Eye (tissue), 1 donor: Measurements from ENCODE around the gene LRRIQ1.
"Not testable (repeated sequence)": the region's sequence is repeated elsewhere in the genome, so short reads cannot be mapped to it uniquely, and the experiment has no call there.

ENCODE experiments used
- DNase-seq: peaks from one replicate; pipeline ENCODE4 v3.0.0-alpha.2; 2015

Gene LRRIQ1

GRCh38 chr12:85036234-85036707, at the start of gene LRRIQ1, which contains the start of gene TSPAN19:
Gene LRRIQ1 (plus strand): TSS chr12:85036351. CDS start chr12:85038177, 1,826 bp downstream.
Gene TSPAN19 (minus strand): TSS chr12:85036277. CDS start chr12:85029946, 6,331 bp downstream.
- peak; percentile 98 for DNase-seq

- DNase-seq, result peak; percentile 81
Measured at GRCh38 chr12:84986586-84986985, 49.6 kb upstream of the LRRIQ1 start.

- DNase-seq, result no peak
Measured at GRCh38 chr12:84994426-84994825, 41.7 kb upstream of the LRRIQ1 start.

GRCh38 chr12:84995641-84996040, 40.5 kb upstream of the LRRIQ1 start:
- no peak for DNase-seq

GRCh38 chr12:84996759-84997158, 39.4 kb upstream of the LRRIQ1 start:
- DNase-seq, result no peak

GRCh38 chr12:84998341-84998740, 37.8 kb upstream of the LRRIQ1 start:
- DNase-seq, result no peak

GRCh38 chr12:85000729-85001128, 35.4 kb upstream of the LRRIQ1 start:
- no peak for DNase-seq

GRCh38 chr12:85002778-85003296, 33.3 kb upstream of the LRRIQ1 start:
- DNase-seq, result no peak

- no peak for DNase-seq
Measured at GRCh38 chr12:85004204-85004603, 31.9 kb upstream of the LRRIQ1 start.

- not testable (repeated sequence) for DNase-seq
Measured at GRCh38 chr12:85005047-85005446, 31.1 kb upstream of the LRRIQ1 start.

GRCh38 chr12:85005615-85006014, 30.5 kb upstream of the LRRIQ1 start:
- DNase-seq, result no peak

- no peak for DNase-seq
Measured at GRCh38 chr12:85006206-85006605, 29.9 kb upstream of the LRRIQ1 start.

GRCh38 chr12:85007836-85008235, 28.3 kb upstream of the LRRIQ1 start:
- DNase-seq, result no peak

GRCh38 chr12:85016413-85016812, 19.7 kb upstream of the LRRIQ1 start:
- no peak for DNase-seq

GRCh38 chr12:85017133-85017532, 19.0 kb upstream of the LRRIQ1 start:
- DNase-seq, result no peak

GRCh38 chr12:85017618-85018017, 18.5 kb upstream of the LRRIQ1 start:
- no peak for DNase-seq

GRCh38 chr12:85018098-85018497, 18.1 kb upstream of the LRRIQ1 start:
- DNase-seq, result no peak

- DNase-seq, result peak; percentile 64
Measured at GRCh38 chr12:85029456-85029855, 6.7 kb upstream of the LRRIQ1 start.

- DNase-seq, result no peak
Measured at GRCh38 chr12:85036733-85037132, 582 bp downstream of the LRRIQ1 start.

GRCh38 chr12:85041395-85041794, 5.2 kb downstream of the LRRIQ1 start:
- no peak for DNase-seq

GRCh38 chr12:85043829-85044228, 7.7 kb downstream of the LRRIQ1 start:
- DNase-seq, result no peak

GRCh38 chr12:85057370-85057963, 21.3 kb downstream of the LRRIQ1 start:
- peak; percentile 82 for DNase-seq

GRCh38 chr12:85058339-85058738, 22.2 kb downstream of the LRRIQ1 start:
- DNase-seq, result no peak

GRCh38 chr12:85059594-85059993, 23.4 kb downstream of the LRRIQ1 start:
- DNase-seq, result no peak

- no peak for DNase-seq
Measured at GRCh38 chr12:85060916-85061315, 24.8 kb downstream of the LRRIQ1 start.
